Measurements from ENCODE around the gene MTHFSD. TPM values are rescaled to one million over a fixed set of nuclear protein-coding genes. Genes with fewer than 3 reads are reported as not detected.

Gene MTHFSD
- total RNA-seq, 4 donors from 2014 or later, result 10.1 to 17.9 (median 15.5) TPM

DNA sequence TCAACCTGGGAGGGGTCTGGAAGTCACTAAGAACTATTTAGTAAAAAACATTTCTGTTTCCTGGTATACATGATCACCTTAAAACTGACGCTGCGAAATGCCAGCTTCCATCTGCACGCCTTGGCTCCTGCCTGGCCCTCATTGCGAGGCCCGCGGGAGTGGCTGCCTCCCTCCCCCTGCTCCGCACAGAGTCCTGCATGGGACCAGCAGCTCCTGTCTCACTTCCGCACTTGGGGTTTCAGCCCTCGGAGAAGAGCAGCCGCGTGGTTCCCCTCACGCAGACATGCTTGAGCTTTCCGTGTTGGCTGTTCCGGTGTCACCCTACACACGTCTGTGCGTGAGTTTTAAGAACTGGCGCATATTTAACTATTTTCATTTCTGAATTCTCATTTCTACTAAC is 18.4 kb downstream of the MTHFSD start:
- DNase-seq (ENCODE audit: extremely low spot score), result no peak
- TF ChIP-seq, protein P1, sequence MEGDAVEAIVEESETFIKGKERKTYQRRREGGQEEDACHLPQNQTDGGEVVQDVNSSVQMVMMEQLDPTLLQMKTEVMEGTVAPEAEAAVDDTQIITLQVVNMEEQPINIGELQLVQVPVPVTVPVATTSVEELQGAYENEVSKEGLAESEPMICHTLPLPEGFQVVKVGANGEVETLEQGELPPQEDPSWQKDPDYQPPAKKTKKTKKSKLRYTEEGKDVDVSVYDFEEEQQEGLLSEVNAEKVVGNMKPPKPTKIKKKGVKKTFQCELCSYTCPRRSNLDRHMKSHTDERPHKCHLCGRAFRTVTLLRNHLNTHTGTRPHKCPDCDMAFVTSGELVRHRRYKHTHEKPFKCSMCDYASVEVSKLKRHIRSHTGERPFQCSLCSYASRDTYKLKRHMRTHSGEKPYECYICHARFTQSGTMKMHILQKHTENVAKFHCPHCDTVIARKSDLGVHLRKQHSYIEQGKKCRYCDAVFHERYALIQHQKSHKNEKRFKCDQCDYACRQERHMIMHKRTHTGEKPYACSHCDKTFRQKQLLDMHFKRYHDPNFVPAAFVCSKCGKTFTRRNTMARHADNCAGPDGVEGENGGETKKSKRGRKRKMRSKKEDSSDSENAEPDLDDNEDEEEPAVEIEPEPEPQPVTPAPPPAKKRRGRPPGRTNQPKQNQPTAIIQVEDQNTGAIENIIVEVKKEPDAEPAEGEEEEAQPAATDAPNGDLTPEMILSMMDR (IDR thresholded peaks at IDR 0.05), result no peak
- no peak for TF ChIP-seq EP300 (IDR thresholded peaks at IDR 0.05)
- no peak for TF ChIP-seq POLR2AphosphoS5 (IDR thresholded peaks at IDR 0.05)
- TF ChIP-seq POLR2A (IDR thresholded peaks at IDR 0.05; ENCODE audit: low read depth), result no peak
- H3K4me3 ChIP-seq, result no peak overlapping the region
- 94% methylated on average over 17 of the region's 17 CpGs for WGBS
- no peak overlapping the region for H3K27ac ChIP-seq (replicated peaks in 1 of 4)
- H3K9me3 ChIP-seq, result no peaks in the 10 kb centered on the region
- peaks cover 34 to 96% (median 75%) of the 10 kb centered on the region in 4 donors for H3K36me3 ChIP-seq
- H3K27me3 ChIP-seq, result no peaks in the 10 kb centered on the region
- intact Hi-C loops (cut with DNase I), result no loop called here
- H3K4me1 ChIP-seq, result peaks cover 0 to 3% (median 1%) of the 10 kb centered on the region in 4 donors

DNA sequence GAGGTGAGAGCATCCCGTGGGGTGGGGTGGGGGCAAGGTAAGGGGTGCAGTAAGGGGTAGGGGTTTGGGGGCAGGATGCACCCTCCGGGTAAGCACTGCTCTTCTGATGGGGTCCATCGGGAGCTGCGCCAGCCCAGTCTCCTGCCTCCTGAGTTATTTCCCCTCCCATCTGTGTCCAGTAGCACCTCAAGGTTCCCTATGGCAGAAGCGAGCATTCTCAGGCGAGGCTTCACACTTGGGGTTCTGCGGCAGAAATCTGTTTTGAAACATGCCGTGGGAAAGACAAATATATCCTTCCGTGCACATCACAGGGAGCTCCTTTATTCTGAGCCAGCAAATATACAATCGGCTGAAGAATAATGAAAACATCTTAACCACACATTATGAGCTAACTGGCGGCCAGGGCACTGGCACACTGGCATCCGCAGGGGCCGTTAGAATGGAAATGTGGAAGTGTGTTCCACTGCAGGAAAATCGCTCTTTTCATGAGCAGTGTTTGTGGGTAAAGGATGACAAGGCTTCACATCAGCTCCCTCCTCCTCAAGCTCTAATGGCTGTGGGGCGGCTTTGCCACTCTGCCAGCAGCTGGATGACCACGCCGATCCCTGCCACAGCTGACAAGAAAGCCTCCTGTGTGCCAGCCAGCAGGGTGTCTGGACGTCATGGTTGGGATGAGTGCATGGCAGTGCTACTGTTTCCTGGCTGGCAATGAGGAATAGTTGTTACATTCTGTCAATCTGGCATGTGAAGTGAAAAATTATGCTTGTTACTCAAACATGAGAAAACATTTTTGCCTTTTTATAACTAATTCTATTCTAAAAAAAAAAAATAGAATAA is 20.0 kb downstream of the MTHFSD start:
- no peak for DNase-seq (ENCODE audit: extremely low spot score)
- Histone ChIP-seq H3K36me3 (peaks cover 20 to 85% (median 63%) of the 10 kb centered on the region in 4 donors), H3K9me3 (no peaks in the 10 kb centered on the region), H3K4me3 (no peak overlapping the region), H3K4me1 (peaks cover 3 to 18% (median 16%) of the 10 kb centered on the region in 4 donors), H3K27ac (replicated peaks in 1 of 4) (no peak overlapping the region), H3K27me3 (no peaks in the 10 kb centered on the region)
- intact Hi-C loops (cut with DNase I), result no loop called here
- WGBS, result 83% methylated on average over 18 of the region's 18 CpGs
- TF ChIP-seq EP300 (IDR thresholded peaks at IDR 0.05), result no peak
- TF ChIP-seq POLR2AphosphoS5 (IDR thresholded peaks at IDR 0.05), result no peak
- TF ChIP-seq, protein P1 (IDR thresholded peaks at IDR 0.05), result no peak
- TF ChIP-seq POLR2A (IDR thresholded peaks at IDR 0.05; ENCODE audit: low read depth), result no peak

DNA sequence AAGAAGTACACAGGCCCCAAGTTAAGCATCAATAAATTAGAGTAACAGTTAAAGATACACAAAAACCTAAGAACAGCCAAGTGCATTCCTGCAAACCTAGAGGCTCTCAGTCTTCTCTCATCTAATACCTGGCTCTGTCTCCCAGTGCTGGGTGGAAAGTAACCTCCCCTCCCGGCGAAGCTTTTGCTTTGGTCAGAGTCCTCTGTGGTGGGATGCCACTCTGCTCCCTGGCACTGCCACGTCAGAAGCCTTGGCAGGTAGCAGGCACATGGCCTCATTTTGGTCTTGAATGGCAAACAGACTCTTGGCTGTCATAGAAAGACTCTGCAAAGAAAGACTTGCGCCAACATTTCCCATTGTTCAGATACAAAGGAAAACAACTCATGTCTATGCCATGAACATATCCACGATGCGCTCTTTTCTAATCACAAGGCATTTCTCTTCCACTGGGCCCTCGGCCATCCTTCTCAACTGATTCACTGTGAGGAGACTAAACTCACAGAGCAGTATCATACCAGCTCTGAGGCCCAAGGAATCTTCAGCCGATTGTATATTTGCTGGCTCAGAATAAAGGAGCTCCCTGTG is 21.2 kb downstream of the MTHFSD start:
- no peak overlapping the region for H3K27ac ChIP-seq (replicated peaks in 1 of 4)
- H3K27me3 ChIP-seq, result no peaks in the 10 kb centered on the region
- no peak overlapping the region for H3K4me3 ChIP-seq
- TF ChIP-seq POLR2AphosphoS5 (IDR thresholded peaks at IDR 0.05), result no peak
- no peak for TF ChIP-seq EP300 (IDR thresholded peaks at IDR 0.05)
- TF ChIP-seq, protein P1 (IDR thresholded peaks at IDR 0.05), result no peak
- no peak for TF ChIP-seq POLR2A (IDR thresholded peaks at IDR 0.05; ENCODE audit: low read depth)
- peaks cover 3 to 18% (median 16%) of the 10 kb centered on the region in 4 donors for H3K4me1 ChIP-seq
- no peak for DNase-seq (ENCODE audit: extremely low spot score)
- intact Hi-C loops (cut with DNase I), result no loop called here
- H3K9me3 ChIP-seq, result no peaks in the 10 kb centered on the region
- WGBS, result 86% methylated on average over 8 of the region's 8 CpGs
- peaks cover 10 to 74% (median 51%) of the 10 kb centered on the region in 4 donors for H3K36me3 ChIP-seq

DNA sequence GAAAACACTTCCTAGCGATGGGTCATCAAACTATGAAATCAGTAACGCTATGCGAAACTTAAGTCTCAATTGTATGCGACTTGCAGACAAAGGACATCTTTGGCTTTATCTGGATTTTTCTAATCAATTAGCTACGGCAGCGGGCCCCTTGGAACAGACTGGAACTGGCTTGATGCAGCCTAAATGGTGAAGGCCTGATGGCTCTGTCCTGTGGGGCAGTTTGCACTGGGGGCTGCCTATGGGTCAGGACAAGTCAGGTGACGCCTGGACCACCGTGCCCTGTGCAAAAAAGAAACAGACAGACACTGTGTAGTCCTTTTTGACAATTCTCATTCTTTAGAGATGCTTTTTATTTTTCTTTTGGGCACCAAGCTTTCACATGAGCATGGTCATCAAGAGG is 22.0 kb downstream of the MTHFSD start:
- Histone ChIP-seq H3K36me3 (peaks cover 7 to 66% (median 43%) of the 10 kb centered on the region in 4 donors), H3K4me1 (peaks cover 3 to 18% (median 16%) of the 10 kb centered on the region in 4 donors), H3K27me3 (no peaks in the 10 kb centered on the region), H3K27ac (replicated peaks in 1 of 4) (no peak overlapping the region), H3K4me3 (no peak overlapping the region), H3K9me3 (no peaks in the 10 kb centered on the region)
- intact Hi-C loops (cut with DNase I), result no loop called here
- WGBS, result 96% methylated on average over 8 of the region's 8 CpGs
- TF ChIP-seq POLR2A (IDR thresholded peaks at IDR 0.05; ENCODE audit: low read depth) (no peak), EP300 (IDR thresholded peaks at IDR 0.05) (no peak), POLR2AphosphoS5 (IDR thresholded peaks at IDR 0.05) (no peak)
- TF ChIP-seq, protein P1 (IDR thresholded peaks at IDR 0.05), result no peak
- DNase-seq (ENCODE audit: extremely low spot score), result no peak
